GM19240 (cell line): ENCODE measurements around the gene SCGB3A2.

Source experiments
- DNase-seq: peaks from one replicate; pipeline ENCODE4 v3.0.0; 2011; ENCODE audit warnings: low spot score; ENCODE audit not compliant: insufficient read length

Gene SCGB3A2

GRCh38 chr5:147878066-147878759 lies at the start of gene SCGB3A2:
SCGB3A2 (plus strand) TSS chr5:147878711; CDS start chr5:147878804, 93 bp downstream.
- DNase-seq: no peak

- DNase-seq: no peak
Measured at GRCh38 chr5:147830035-147830434, 48.5 kb upstream of the SCGB3A2 start.

GRCh38 chr5:147831465-147831864 lies 47.0 kb upstream of the SCGB3A2 start, which contains the start of gene SPINK1:
SPINK1 (minus strand) TSS chr5:147831671; CDS start chr5:147831577, 94 bp downstream.
- no peak for DNase-seq

GRCh38 chr5:147832541-147832940 lies 46.0 kb upstream of the SCGB3A2 start:
- no peak for DNase-seq

- DNase-seq: no peak
Measured at GRCh38 chr5:147835386-147835798, 43.1 kb upstream of the SCGB3A2 start.

- no peak for DNase-seq
Measured at GRCh38 chr5:147836439-147836838, 42.1 kb upstream of the SCGB3A2 start.

GRCh38 chr5:147842869-147843268 lies 35.6 kb upstream of the SCGB3A2 start:
- no peak for DNase-seq

GRCh38 chr5:147844846-147845245 lies 33.7 kb upstream of the SCGB3A2 start:
- DNase-seq: no peak

- no peak for DNase-seq
Measured at GRCh38 chr5:147845618-147846017, 32.9 kb upstream of the SCGB3A2 start.

- DNase-seq: no peak
Measured at GRCh38 chr5:147849226-147849625, 29.3 kb upstream of the SCGB3A2 start.

GRCh38 chr5:147851578-147851977 lies 26.9 kb upstream of the SCGB3A2 start:
- no peak for DNase-seq

- no peak for DNase-seq
Measured at GRCh38 chr5:147852365-147852764, 26.1 kb upstream of the SCGB3A2 start.

GRCh38 chr5:147853372-147853987 lies 25.0 kb upstream of the SCGB3A2 start:
- DNase-seq: no peak

GRCh38 chr5:147854331-147854730 lies 24.2 kb upstream of the SCGB3A2 start:
- no peak for DNase-seq

GRCh38 chr5:147854894-147855773 lies 23.4 kb upstream of the SCGB3A2 start:
- DNase-seq: no peak

GRCh38 chr5:147855774-147856069 lies 22.8 kb upstream of the SCGB3A2 start:
- no peak for DNase-seq

- DNase-seq: no peak
Measured at GRCh38 chr5:147856801-147857200, 21.7 kb upstream of the SCGB3A2 start.

GRCh38 chr5:147857302-147858129 lies 21.0 kb upstream of the SCGB3A2 start:
- DNase-seq: peak; percentile 7

GRCh38 chr5:147858565-147858964 lies 19.9 kb upstream of the SCGB3A2 start:
- no peak for DNase-seq

- DNase-seq: no peak
Measured at GRCh38 chr5:147859962-147860640, 18.4 kb upstream of the SCGB3A2 start.

- no peak for DNase-seq
Measured at GRCh38 chr5:147860641-147861025, 17.9 kb upstream of the SCGB3A2 start.
